Measurements from ENCODE around the gene FIZ1. TPM values are rescaled to one million over a fixed set of nuclear protein-coding genes. Genes with fewer than 3 reads are reported as not detected.

Gene FIZ1
- total and polyA plus RNA-seq, 2 experiments from 2014 or later = 5.4 to 10.1 TPM

DNA sequence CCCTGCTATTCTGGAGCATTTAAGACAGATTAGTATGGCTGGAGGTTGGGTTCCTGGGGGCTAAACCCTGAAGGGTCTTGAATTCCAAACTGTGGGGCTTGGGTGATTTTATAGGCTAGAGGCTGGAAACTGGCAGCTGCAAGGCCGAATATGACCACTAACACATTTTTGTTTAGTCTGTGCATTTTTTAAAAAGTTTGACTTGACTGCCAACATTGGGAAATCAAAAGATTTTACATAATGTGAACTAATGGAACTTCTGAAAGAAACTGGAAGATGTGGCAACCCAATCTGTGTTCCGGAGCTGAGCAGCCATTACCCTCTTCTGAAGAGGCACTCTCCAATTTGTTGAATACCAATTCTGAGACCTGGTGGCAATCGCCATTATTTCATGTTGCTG lies 20.0 kb upstream of the FIZ1 start (continued):
- no peak for TF ChIP-seq CTCF (conservative IDR thresholded peaks at IDR 0.05; ENCODE audit: low read depth in 2 of 2)
- TF ChIP-seq ZNF331 (CRISPR knock-in tag; IDR thresholded peaks at IDR 0.05; ENCODE audit: low read depth) = no peak

DNA sequence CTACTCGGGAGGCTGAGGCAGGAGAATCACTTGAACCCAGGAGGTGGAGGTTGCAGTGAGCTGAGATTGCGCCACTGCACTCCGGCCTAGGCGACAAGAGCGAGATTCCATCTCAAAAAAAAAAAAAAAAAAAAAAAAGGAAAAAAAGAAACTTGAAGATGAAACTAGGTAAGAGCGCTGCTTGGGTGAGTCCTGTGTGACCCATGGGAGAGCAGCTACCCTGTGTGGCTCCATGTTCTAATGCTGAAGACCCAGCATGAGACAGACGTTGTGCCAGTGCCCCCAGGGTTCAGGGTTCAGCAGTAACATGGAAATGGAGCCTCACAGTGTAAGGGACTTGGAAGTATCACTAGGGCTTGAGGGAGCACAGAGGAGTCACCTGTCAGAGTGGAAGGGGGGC lies 19.1 kb upstream of the FIZ1 start:
- H3K79me2 ChIP-seq (replicated peaks; ENCODE audit: insufficient read depth) = peaks cover 3% of the 10 kb centered on the region
- Mint-ChIP-seq H3K9me3 (peaks cover 5% of the 10 kb centered on the region), H3K4me1 (peaks cover 5% of the 10 kb centered on the region; the same call in 1 of the 3 replicates), H3K27me3 (ENCODE audit: insufficient read depth, low read depth, poor library complexity) (peaks cover 17% of the 10 kb centered on the region), H3K27ac (no peak overlapping the region), H3K4me3 (0 out of 3 replicates have a peak overlapping the region, but pooled peaks have one; percentile 27), H3K36me3 (ENCODE audit: low read depth) (peaks cover 45% of the 10 kb centered on the region)
- H3K4me2 ChIP-seq = no peak overlapping the region
- no peaks in the 10 kb centered on the region for H3K27me3 ChIP-seq (ENCODE audit: insufficient read depth)
- DNase-seq (ENCODE audit: low spot score) = peak; percentile 0
- H3K9me2 ChIP-seq (ENCODE audit: insufficient read depth) = no peaks in the 10 kb centered on the region
- peaks cover 1% of the 10 kb centered on the region for H4K20me1 ChIP-seq (replicated peaks; ENCODE audit: insufficient read depth)
- H2AFZ ChIP-seq = no peak overlapping the region
- no peak overlapping the region for H3K4me3 ChIP-seq
- H3K4me1 ChIP-seq (ENCODE audit: insufficient read depth) = no peaks in the 10 kb centered on the region
- no peaks in the 10 kb centered on the region for H3K36me3 ChIP-seq (ENCODE audit: insufficient read depth)
- ATAC-seq = no peak
- peaks cover 2% of the 10 kb centered on the region; the same call in 1 of the 2 replicates for H3F3A ChIP-seq (replicated peaks; ENCODE audit: low read depth)
- H3K27ac ChIP-seq (ENCODE audit: low read depth) = no peak overlapping the region
- TF ChIP-seq, protein P1, sequence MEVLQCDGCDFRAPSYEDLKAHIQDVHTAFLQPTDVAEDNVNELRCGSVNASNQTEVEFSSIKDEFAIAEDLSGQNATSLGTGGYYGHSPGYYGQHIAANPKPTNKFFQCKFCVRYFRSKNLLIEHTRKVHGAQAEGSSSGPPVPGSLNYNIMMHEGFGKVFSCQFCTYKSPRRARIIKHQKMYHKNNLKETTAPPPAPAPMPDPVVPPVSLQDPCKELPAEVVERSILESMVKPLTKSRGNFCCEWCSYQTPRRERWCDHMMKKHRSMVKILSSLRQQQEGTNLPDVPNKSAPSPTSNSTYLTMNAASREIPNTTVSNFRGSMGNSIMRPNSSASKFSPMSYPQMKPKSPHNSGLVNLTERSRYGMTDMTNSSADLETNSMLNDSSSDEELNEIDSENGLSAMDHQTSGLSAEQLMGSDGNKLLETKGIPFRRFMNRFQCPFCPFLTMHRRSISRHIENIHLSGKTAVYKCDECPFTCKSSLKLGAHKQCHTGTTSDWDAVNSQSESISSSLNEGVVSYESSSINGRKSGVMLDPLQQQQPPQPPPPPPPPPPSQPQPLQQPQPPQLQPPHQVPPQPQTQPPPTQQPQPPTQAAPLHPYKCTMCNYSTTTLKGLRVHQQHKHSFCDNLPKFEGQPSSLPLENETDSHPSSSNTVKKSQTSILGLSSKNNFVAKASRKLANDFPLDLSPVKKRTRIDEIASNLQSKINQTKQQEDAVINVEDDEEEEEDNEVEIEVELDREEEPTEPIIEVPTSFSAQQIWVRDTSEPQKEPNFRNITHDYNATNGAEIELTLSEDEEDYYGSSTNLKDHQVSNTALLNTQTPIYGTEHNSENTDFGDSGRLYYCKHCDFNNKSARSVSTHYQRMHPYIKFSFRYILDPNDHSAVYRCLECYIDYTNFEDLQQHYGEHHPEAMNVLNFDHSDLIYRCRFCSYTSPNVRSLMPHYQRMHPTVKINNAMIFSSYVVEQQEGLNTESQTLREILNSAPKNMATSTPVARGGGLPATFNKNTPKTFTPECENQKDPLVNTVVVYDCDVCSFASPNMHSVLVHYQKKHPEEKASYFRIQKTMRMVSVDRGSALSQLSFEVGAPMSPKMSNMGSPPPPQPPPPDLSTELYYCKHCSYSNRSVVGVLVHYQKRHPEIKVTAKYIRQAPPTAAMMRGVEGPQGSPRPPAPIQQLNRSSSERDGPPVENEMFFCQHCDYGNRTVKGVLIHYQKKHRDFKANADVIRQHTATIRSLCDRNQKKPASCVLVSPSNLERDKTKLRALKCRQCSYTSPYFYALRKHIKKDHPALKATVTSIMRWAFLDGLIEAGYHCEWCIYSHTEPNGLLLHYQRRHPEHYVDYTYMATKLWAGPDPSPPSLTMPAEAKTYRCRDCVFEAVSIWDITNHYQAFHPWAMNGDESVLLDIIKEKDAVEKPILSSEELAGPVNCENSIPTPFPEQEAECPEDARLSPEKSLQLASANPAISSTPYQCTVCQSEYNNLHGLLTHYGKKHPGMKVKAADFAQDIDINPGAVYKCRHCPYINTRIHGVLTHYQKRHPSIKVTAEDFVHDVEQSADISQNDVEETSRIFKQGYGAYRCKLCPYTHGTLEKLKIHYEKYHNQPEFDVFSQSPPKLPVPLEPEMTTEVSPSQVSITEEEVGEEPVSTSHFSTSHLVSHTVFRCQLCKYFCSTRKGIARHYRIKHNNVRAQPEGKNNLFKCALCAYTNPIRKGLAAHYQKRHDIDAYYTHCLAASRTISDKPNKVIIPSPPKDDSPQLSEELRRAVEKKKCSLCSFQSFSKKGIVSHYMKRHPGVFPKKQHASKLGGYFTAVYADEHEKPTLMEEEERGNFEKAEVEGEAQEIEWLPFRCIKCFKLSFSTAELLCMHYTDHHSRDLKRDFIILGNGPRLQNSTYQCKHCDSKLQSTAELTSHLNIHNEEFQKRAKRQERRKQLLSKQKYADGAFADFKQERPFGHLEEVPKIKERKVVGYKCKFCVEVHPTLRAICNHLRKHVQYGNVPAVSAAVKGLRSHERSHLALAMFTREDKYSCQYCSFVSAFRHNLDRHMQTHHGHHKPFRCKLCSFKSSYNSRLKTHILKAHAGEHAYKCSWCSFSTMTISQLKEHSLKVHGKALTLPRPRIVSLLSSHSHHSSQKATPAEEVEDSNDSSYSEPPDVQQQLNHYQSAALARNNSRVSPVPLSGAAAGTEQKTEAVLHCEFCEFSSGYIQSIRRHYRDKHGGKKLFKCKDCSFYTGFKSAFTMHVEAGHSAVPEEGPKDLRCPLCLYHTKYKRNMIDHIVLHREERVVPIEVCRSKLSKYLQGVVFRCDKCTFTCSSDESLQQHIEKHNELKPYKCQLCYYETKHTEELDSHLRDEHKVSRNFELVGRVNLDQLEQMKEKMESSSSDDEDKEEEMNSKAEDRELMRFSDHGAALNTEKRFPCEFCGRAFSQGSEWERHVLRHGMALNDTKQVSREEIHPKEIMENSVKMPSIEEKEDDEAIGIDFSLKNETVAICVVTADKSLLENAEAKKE (CRISPR knock-in tag; IDR thresholded peaks at IDR 0.05) = no peak
- TF ChIP-seq ZNF114 (CRISPR knock-in tag; IDR thresholded peaks at IDR 0.05) = no peak
- TF ChIP-seq JUNB (IDR thresholded peaks at IDR 0.05; ENCODE audit: unreplicated experiment) = no peak
- TF ChIP-seq, protein P2, sequence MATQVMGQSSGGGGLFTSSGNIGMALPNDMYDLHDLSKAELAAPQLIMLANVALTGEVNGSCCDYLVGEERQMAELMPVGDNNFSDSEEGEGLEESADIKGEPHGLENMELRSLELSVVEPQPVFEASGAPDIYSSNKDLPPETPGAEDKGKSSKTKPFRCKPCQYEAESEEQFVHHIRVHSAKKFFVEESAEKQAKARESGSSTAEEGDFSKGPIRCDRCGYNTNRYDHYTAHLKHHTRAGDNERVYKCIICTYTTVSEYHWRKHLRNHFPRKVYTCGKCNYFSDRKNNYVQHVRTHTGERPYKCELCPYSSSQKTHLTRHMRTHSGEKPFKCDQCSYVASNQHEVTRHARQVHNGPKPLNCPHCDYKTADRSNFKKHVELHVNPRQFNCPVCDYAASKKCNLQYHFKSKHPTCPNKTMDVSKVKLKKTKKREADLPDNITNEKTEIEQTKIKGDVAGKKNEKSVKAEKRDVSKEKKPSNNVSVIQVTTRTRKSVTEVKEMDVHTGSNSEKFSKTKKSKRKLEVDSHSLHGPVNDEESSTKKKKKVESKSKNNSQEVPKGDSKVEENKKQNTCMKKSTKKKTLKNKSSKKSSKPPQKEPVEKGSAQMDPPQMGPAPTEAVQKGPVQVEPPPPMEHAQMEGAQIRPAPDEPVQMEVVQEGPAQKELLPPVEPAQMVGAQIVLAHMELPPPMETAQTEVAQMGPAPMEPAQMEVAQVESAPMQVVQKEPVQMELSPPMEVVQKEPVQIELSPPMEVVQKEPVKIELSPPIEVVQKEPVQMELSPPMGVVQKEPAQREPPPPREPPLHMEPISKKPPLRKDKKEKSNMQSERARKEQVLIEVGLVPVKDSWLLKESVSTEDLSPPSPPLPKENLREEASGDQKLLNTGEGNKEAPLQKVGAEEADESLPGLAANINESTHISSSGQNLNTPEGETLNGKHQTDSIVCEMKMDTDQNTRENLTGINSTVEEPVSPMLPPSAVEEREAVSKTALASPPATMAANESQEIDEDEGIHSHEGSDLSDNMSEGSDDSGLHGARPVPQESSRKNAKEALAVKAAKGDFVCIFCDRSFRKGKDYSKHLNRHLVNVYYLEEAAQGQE (IDR thresholded peaks at IDR 0.05; ENCODE audit: unreplicated experiment) = no peak
- no peak for TF ChIP-seq CREB1 (CRISPR knock-in tag; IDR thresholded peaks at IDR 0.05; ENCODE audit: low read depth)
- TF ChIP-seq EZH2phosphoT487 (IDR thresholded peaks at IDR 0.05; ENCODE audit: unreplicated experiment) = no peak
- TF ChIP-seq, protein P3, sequence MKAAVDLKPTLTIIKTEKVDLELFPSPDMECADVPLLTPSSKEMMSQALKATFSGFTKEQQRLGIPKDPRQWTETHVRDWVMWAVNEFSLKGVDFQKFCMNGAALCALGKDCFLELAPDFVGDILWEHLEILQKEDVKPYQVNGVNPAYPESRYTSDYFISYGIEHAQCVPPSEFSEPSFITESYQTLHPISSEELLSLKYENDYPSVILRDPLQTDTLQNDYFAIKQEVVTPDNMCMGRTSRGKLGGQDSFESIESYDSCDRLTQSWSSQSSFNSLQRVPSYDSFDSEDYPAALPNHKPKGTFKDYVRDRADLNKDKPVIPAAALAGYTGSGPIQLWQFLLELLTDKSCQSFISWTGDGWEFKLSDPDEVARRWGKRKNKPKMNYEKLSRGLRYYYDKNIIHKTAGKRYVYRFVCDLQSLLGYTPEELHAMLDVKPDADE (IDR thresholded peaks at IDR 0.05) = no peak
- no peak for TF ChIP-seq ZNF331 (CRISPR knock-in tag; IDR thresholded peaks at IDR 0.05; ENCODE audit: low read depth)
- no peak for TF ChIP-seq EZH2 (IDR thresholded peaks at IDR 0.05; ENCODE audit: low read depth, unreplicated experiment)
- TF ChIP-seq STAT1 (IDR thresholded peaks at IDR 0.05; ENCODE audit: unreplicated experiment) = no peak
